Astrocyte (in vitro differentiated cells and primary cell): ENCODE results near the gene SPAG6.
A peak's percentile ranks its signal among the peaks of the same experiment; 100 is the strongest.

Experiments used
- EZH2 ChIP-seq: IDR thresholded peaks from 2 replicates; pipeline ENCODE4 v1.6.1; 2012; ENCODE audit warnings: mild to moderate bottlenecking, low read length, inconsistent platforms; ENCODE audit not compliant: insufficient read depth
- TF ChIP-seq, protein P1 (sequence below): IDR thresholded peaks from 2 replicates; pipeline ENCODE4 v1.5.1; 2011; ENCODE audit warnings: low read depth, mild to moderate bottlenecking, inconsistent platforms, low read length, moderate library complexity; ENCODE audit not compliant: insufficient read depth

DNA sequence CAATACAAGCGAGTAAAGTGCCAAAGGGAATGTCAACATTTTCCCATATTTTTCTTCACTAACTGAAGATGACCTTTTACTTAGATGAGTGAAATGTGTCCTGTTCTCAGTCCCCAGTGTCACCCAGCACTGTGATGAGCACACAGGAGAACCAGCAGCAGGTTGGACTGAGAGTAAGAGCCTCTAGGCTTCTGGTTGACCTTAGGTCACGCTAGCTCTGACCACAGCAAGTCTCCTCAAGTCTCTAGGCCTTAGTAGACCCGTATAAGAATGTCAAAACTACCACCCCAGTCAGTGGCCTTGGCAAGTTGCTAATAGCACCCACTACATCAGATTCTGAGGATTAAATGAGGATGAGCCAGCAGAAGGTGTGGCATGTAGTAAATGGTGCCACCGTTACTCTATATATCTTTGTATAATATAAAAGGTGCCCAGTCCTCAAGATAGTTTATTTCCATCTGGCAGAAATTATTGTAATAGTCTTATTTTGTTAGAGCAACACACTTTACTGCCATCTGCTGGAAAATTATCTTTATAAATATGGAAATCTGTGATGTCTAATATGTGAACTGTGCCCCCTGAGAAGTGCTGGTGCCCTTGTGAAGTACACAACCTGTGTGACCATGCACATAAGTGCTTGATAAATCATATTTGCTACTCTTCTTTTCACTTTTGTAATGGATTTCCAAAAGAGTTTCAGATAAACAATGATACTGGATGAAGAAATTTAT, 75.7 kb downstream of the SPAG6 start:
- TF ChIP-seq, protein P1, sequence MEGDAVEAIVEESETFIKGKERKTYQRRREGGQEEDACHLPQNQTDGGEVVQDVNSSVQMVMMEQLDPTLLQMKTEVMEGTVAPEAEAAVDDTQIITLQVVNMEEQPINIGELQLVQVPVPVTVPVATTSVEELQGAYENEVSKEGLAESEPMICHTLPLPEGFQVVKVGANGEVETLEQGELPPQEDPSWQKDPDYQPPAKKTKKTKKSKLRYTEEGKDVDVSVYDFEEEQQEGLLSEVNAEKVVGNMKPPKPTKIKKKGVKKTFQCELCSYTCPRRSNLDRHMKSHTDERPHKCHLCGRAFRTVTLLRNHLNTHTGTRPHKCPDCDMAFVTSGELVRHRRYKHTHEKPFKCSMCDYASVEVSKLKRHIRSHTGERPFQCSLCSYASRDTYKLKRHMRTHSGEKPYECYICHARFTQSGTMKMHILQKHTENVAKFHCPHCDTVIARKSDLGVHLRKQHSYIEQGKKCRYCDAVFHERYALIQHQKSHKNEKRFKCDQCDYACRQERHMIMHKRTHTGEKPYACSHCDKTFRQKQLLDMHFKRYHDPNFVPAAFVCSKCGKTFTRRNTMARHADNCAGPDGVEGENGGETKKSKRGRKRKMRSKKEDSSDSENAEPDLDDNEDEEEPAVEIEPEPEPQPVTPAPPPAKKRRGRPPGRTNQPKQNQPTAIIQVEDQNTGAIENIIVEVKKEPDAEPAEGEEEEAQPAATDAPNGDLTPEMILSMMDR = peak; percentile 14
- no peak for TF ChIP-seq EZH2
